HT-29 (cell line): ENCODE data around the gene WDR49. TPM values are rescaled to one million over a fixed set of nuclear protein-coding genes. Genes with fewer than 3 reads are reported as not detected.

Source experiments
- DNase-seq: peaks from one replicate; pipeline ENCODE4 v3.0.0-alpha.2; 2015; ENCODE audit warnings: low spot score
- total RNA-seq: library from RNA; depleted of rRNA; stranded (reverse); fragments of >200 nt; shearing (Covaris generic); gene quantifications from 2 replicates; pipeline ENCODE4 v1.2.3, GENCODE V29; 2014

The WDR49 gene
- total RNA-seq, 1 experiment from 2014 or later: not detected

DNA sequence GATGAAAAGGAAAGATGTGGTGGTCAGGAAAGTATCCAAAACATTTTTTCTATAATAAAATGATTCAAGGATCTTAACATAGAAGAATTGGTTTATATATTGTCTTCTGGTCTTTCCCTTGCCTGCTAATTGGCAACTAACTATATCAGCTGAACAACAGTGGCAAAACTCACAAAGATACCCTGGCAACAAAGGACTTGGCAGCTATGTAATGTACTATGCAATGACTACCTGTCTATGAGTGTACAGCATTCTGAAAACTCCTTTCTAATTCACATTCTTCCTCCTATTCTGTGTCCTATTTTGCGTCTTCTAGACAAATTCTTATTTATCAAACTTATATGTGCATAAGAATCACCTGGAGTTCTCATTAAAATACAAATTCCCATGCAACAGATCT, 164.2 kb downstream of the WDR49 start:
- no peak for DNase-seq

DNA sequence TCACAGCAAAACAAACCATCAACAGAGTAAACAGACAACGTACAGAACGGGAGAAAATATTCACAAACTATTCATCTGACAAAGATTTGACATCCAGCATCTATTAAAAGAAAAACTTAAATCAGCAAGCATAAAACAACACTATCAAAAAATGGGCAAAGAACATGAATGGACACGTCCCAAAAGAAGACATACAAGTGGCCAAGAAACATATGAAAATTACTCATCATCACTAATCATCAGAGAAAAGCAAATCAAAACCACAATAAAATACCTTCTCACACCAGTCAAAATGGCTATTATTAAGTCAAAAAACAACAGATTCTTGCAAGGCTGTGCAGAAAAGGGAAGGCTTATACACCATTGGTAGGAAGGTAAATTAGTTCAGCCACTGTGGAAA, 166.2 kb downstream of the WDR49 start:
- no peak for DNase-seq

DNA sequence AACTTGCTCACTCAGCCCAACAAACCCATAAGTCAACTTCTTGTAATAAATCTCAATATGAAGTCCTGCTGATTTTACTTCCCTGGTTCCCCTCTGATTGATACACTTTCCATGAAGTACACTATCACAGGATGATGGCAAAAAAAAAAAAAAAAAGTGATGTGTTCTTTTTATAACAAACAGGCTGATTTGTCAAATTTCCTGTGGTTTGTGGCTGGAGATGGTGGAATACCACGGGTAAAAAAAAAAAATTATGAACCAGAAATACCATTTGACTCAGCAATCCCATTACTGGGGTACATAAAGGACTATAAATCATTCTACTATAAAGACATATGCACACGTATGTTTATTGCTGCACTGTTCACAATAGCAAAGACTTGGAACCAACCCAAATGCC, 169.2 kb downstream of the WDR49 start:
- no peak for DNase-seq

DNA sequence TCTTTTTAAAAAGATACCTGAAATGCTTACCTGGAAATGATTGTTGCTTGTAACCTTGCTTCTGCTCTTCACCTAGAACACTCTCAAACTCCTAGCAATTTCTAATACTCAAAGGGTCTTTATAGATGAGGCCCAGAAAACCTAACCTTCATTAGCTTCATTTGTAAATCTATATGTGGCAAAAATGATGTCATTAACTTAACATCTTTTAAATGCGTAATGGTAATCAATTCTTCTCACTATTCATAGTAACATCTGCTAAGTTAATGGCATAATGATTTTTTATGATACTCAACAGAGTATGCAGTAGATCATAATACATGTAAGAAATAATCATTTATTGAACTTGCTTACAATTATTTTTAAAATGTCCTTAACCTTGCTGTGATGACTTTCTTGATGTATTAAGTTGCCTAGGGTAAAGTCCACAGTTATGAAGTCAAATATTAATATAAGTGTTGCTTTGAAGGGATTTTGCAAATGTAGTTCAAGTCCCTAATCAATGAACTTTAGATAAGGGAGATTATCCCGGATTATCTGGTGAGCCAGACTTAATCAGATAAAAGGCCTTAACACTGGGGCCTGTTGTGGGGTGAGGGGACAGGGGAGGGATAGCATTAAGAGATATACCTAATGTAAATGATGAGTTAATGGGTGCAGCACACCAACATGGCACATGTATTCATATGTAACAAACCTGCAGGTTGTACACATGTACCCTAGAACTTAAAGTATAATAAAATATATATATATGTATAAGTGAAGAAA, 169.8 kb downstream of the WDR49 start:
- no peak for DNase-seq

DNA sequence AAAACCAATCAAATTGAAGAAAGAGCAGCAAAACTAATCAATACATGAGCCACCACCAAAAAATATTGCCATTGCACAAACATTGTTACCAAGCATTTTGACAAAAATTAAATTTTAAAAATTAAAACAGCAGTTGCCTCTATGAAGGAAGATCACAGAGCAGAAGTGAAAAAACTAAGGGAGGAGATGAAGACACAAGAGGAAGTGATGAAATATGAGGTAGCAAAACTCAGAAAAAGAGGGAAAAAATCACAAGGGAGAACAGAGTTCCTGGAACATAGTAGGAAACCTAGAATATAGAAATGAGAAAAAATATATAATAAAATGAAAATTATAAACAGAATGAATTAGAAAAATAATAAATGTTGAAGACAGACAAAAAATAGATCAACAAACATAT, 172.6 kb downstream of the WDR49 start:
- DNase-seq: no peak

DNA sequence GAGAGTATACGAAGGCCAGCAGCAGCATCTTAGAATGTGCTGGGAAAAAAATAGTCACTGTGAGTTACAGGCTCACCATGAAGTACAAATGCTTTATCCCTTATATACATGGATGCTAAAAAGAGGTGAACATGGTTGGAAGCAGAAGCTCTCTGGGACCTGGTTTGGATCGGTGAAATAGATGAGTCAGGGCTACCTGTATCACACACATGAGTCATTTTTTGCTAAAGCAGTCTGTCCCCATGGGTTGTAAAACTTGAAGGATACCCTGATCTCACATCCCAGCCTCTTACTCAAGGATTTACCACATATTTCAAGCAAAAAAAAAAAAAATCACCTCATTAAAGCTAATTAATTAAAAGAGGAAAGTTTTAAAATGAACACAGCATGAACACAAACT, 173.0 kb downstream of the WDR49 start:
- DNase-seq: no peak

DNA sequence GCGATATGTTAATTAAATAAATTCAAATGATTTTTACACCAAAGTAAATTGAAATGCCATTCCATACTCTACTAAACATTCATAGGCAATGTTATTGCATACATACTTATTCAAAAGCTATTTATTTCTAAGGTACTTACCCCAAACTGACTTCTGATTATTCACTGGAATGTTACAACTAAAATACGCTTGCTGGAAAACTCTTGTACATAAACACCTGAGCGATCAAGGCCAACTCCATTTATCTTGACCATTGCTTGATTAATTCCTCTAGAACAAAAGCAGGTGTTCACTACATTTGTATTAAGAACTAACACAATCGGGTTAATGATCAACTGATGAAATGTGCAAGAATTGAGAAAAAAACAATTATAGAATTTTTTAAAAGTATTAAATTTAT, 179.9 kb downstream of the WDR49 start, which contains the start of gene SERPINI2:
SERPINI2 (minus strand) TSS at position 180 of the 400 bp plus-strand sequence. CDS start 2,208 bp downstream, outside the sequence.
- no peak for DNase-seq

DNA sequence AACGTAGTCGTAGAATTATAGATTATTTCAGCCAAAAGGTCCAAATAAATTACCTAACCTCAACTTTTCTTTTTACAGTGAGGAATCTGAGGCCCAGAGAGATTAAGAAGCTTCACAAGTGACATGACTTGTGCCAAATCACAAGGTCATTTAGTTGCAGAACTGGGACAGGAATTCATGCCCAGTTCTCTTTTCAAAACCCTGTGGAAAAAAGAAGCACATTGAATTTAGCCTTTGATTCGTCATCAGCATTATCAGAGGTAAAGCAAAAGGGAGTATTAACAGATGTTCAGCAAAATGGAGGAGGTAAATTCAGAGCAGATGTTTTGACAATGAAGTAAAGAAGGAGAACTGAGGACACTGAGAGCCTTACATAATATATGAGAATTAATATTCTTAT, 184.4 kb downstream of the WDR49 start:
- DNase-seq: no peak

DNA sequence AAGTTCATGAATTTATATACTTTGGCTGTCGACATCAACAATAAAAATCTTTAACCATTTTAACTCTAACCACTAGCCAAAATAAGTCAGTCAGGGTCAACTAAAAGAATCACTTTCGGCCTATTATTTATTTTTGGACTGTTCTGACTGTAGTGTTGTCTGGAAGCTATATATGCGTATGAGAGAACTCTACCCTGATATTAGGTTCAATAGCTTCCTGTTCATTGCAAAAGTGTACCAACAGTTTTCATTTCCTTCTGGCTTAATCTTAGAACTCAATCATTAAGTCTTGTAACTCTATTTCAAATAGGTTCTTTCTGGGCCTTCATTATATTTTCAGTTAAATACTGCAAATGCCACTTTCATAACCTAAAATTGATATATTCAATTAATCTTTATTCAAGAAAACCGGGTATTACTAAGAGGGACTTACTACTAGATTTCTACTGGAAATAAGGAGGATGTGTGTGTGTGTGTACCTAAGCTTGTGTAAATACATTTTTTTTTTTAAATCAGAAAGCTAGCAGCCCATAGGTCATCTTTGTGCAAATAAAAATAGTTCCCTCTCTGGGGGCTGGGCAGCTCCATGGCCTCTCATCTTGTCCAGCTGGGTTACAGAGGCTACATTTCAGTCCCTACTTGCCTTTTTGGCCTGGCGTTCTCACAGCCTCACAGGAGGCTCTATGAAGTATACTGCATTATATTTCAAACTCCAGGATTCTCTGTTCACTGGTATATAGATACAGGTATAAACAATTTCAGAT, 185.7 kb downstream of the WDR49 start:
- DNase-seq: peak; percentile 36

DNA sequence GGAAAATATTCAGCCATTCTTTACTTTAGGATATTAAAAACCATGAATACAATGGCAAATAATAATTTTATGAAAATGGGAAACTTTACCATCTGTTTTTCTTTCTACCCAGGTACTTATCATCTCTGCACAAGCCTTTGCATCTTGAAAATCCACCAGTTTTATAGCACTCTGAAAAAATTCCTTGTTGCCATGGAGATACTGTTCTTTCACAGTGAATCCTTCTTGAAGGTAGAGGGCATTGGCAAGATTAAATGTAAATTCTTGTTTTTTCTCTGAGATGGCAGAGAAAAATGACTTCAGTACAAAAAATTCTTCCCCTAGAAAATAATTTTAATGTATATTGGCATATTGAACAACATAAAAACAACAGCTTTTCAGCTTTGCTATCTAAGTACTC, 186.8 kb downstream of the WDR49 start:
- DNase-seq: no peak

DNA sequence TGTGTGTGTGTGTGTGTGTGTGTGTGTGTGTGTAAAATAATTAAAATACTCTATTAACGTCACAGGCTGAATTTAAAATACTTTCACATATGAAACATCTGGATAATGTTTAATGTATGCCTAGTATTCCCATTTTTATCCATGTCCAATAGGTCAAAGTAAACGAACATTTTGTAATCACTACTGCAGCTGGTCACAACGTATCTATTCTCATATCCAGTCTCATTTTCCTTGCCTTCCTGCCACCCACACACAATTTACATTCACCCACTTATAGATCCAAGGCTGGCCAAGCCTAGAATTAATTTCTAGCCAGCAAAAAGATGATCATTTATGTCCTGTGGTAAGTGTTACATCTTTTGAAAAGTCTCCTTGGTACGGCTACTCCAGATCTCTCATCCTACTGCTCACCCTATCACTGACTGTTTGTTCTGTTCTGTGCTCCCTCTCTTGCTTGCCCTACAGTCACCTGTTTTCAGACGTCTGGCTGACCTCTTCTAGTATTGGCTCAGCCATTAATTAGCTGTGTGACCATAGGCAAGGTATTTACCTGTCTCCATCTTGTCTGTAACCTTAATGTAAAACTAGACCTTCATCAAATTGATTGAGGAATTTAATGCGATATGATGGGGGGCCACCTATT, 197.5 kb downstream of the WDR49 start:
- no peak for DNase-seq

DNA sequence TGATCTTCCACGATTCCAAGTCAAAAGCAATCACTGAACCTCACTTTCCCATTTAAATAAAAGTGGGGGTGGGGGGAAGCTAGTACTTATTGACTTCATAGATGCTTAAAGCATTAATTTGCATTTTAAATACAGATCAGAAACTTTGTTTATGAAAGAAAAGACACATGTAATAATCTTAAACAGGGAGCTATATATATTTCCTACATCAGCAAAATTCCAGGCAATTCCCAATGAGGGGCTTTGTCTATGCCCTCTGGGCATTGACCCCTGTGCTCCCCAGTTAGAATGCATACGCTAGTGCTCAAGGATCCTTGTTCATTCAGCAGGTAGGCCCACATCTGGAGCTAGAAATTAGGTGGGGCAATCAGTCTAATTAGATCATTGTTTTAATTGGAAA, 199.9 kb downstream of the WDR49 start:
- DNase-seq: no peak

DNA sequence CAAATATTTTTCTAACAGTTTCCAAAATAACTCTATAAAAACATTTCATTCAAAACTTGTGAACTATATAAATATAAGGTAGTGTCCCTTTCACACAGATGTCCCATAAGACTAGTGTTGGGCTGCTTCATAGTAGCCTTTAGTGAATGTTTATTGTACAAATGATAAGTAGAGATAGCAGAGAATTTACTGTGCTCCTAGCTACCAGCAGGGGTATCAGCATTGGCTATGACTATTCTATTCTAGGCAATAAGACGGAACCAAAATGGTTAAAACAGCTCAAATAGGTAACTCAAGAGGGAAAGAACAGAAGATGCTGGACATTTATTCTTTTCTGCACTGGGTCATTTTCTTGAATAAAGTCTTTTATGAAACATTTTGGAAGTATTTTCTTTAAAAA, 202.5 kb downstream of the WDR49 start:
- DNase-seq: no peak

DNA sequence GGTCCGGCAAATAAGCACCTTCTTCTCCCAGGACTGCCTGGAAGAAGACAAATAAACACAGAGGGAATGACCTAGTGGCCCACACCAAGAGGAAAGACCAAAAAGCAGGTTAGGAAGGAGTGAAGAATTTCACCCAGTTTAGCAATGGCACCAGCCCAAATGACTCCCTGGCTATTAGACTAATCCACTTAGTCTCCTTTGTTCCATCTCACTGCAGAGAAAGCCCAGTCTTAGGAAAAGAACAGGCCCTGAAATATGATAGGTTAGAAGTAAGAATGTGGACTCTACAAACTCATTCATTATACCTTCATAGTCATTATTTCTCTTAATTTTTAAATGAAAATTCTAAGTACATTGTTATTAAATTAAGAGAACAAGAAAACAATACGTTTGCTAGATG, 203.1 kb downstream of the WDR49 start:
- DNase-seq: no peak

DNA sequence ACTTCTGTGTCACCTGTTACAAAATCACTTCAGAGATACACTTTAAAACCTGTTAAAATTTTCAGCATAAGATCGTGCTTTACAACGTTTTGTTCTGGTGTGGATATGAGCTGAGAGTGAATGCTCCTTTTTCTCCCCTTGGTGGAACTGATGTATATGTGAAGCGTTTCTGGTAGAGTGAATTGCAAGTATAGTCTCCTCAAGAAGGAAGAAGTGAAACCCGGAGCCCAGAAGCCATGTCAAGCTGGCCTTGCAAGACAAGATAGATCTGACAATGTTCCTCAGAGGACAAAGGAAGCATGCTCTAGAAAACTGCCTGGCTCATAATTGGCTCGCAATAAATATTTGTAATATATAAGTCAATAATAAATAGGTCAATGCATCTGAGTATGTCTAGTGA, 203.5 kb downstream of the WDR49 start:
- no peak for DNase-seq

DNA sequence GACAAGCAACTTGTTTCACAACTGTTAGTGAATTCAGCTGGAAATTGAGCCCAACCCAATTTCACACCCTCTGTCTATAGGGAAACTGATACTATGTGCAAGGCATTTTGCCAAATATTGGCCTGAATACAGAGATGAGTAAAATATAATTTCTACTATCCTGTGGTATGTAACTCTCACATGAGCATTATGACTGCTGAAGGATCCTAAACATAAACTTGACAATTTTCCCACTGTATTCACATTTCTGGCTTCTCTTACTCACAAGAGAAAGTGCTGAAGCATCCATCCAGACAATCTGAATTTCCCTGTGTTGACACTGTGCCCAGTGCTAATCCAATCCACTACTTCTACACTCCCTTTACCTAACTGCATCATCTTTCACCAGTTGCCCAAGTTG, 208.3 kb downstream of the WDR49 start:
- DNase-seq: no peak

DNA sequence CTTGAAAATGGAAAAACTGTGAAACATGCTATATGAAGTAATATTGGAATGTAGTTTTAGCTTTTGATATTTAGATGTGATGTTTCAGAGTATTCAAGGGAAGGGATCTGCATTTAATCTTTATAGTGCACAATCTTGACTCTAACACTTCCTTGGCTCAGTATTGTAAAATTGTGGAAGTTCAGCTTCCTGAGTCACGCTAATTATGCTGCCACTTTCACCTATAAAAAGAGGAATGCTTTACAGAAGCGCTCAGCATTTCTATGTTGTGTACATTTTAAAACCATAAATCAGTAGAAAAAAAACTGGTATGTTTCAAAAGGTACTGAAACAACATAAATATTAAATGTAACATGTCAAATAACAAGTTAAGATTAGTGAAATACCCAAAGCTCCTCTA, 212.5 kb downstream of the WDR49 start:
- no peak for DNase-seq

DNA sequence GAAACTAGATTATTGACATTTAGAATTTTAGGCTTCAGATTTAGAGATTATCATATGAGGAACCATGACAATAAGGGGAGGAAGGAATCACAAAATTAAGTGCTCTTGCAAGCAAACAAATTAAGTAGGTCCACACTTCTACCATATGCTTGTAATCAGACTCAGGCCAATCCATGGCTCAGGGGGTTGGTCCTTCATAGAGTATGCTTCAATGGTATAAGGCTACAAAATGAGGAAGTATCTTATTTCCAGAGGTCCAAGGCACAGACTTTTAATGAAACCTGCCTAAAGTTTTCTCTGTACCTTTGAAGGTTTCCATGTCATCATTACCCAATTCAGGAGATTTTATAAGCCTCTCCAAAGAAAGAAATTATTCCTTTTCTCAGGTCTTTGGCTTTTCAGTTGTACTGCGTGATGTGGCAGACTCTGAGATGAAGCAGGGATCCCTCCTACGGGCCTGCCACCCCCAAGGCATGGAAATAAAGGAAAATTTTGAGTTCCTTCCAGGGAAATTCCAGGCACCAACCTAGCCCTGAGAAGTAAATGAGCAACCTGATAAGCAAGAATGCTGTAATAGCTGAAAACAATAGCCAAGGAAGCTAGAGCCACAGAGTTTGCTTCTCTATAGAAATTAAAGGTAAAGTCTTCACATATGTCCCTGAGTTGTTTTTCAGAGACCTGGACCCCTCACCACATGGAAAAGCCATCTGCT, 216.2 kb downstream of the WDR49 start:
- DNase-seq: no peak
